Measurements from ENCODE around the gene MED16.
"Not testable (repeated sequence)": the region's sequence is repeated elsewhere in the genome, so short reads cannot be mapped to it uniquely, and the experiment has no call there.

The MED16 gene

DNA sequence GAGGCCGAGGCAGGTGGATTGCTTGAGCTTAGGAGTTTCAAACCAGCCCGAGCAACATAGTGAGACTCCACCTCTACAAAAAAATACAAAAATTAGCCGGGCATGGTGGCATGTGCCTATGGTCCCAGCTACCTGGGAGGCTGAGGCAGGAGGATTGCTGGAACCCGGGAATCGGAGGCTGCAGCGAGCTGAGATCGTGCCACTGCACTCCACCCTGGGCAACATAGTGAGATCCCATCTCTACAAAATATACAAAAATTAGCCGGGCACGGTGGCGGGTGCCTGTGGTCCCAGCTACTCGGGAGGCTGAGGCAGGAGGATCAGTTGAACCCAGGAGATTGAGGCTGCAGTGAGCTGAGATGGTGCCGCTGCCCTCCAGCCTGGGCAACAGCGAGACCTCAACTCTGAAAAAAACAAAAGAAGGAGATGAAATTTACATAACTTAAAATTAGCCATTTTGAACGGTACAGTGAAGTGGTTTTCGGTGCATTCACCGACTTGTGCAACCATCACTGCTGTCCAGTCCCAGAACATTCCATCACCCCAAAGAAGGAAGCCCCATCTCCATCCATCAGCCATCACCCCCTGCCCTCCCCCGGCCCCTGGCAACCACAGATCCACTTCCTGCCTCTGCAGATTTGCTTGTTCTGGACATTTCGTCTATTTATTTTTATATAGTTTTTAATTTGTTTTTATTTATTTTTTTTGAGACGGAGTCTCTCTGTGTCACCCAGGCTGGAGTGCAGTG lies 66.9 kb downstream of the MED16 start:
- FAIRE-seq = no peak

DNA sequence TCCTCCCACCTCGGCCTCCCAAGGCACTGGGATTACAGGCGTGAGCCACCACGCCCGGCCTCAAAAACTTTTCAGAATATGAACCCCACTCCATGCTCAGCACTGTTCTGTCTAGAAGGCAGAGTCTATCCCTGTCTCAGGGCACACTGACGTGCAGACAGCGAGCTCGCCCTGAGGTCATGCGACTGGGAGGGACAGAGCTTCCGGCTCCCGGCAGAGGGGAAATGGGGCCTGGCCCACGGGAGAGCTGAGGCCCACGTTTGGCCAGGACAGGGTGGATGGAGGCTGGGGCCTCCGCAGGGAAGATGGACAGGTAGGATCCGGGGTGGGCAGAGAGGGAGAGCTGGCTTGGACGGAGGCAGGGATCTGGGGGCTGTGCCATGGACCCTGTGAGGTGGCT lies 68.1 kb downstream of the MED16 start:
- no peak for FAIRE-seq

DNA sequence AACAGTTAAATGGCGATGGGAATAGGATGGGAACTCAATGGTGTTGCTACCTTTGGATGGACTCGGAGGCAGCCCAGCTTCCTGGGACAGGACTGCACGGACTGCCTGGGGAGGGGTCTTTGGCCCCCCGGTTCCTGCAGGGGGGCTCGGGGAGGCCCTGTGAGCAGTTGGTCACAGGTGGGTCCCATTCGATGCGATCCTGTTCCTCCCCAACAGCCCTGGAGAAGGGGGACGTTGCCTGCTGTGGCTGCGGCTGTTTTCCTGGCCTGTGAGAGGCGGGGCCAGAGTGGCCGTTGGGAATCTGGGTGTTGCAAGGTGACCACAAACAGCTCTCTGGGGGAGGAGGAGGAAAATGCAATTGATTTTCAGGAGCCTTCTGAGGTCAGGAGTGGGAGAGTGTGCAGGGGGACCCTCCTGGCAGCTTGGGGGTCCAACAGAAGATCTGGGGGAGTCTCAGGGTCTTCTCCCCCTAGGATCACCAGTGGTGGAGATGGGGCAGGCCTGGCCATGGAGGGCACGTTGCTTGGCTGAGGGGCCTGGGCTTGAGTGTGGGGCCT lies 69.3 kb downstream of the MED16 start:
- FAIRE-seq = no peak

DNA sequence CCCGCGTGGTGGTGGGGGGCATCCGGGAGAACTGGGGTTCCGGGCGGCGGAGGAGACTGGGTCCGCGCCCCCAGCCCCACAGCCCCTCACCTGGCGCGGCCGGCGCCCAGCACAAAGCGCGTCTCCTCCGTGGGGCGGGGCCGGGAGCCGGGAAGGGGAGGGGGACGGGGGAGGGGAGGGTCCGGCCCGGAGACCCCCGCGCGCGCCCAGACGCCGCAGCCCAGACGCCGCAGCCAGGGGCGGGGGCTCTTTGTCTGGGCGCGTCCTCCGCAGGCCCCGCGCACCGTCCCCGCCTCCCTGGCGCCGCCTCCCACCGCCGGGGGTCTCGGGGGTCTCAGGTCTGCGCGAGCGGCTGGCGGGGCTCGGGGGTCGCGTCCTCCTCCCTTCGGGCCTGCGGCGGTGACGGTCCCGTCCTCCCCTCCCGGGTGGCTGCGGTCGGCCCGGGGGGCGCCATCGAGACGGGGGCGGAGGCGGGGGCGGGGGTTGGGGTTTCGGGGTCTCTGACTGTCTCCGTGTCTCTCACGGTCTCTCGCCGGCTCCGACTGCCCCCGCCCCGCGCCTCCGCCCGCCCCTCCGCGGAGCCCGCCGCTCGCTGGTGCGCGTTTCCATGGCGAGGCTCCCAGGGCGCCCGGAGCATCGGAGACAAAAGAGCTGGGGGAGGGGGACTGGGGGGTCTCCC lies 71.0 kb downstream of the MED16 start, which contains the start of gene PLPPR3:
TSS of gene PLPPR3 (minus strand) at position 131 of the 679 bp plus-strand sequence. CDS start 396 bp downstream, outside the sequence.
- FAIRE-seq = no peak

DNA sequence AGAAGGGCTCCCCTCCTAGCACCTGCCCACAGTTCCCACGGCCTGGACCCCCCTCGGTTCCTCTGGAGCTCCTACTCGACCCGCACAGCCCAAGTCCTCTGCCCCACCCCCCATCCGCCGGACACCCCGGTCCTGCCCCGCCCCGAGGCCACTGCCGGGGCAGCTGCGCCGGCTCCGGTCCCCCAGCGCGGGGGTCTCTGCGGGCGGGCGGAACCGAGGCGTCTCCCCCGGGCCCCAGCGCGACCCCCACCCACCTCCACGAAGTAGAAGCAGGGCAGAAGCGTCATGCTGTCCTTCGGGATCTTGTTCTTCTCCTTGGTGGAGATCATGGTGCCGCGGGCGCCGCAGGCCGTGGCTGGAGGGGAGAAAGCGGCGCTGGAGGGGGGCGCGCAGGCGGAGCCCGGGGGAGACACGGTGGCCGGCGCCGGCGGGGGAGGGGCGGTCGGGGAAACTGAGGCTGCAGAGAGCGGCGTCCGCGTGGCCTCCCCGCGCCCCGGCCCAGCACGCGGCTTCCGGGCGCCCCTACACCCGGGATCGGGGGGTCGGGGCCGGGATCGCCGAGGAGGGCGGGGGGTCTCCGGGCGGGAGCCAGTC lies 71.7 kb downstream of the MED16 start:
- FAIRE-seq = no peak

DNA sequence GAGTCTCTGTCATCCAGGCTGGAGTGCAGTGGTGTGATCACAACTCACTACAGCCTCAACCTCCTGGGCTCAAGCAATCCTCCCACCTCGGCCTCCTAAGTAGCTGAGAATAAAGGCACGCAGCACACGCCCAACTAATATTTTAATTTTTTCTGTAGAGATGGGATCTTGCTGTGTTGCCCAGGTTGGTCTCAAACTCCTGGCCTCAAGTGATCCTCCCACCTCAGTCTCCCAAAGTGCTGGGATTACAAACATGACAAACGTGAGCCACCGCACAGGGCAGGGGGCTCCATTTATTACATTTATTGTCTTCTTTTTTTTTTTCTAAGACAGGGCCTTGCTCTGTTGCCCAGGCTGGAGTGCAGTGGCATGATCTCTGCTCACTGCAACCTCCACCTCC lies 72.8 kb downstream of the MED16 start:
- not testable (repeated sequence) for FAIRE-seq

Measured in colon (tissue), 2 donors.